ENCODE measurements around the gene DNASE1L3. TPM values are rescaled to one million over a fixed set of nuclear protein-coding genes. Genes with fewer than 3 reads are reported as not detected.

Gene DNASE1L3
- total and polyA plus RNA-seq, 2 experiments from 2014 or later: 0.97 to 0.99 TPM

- 37% methylated on average over 8 of the region's 8 CpGs for WGBS (ENCODE audit: low lambda C conversion rate, missing lambda C conversion rate)
- no peaks in the 10 kb centered on the region for H3K27me3 ChIP-seq
- TF ChIP-seq EZH2 (IDR thresholded peaks at IDR 0.05; ENCODE audit: borderline replicate concordance): no peak
- TF ChIP-seq EZH2phosphoT487 (IDR thresholded peaks at IDR 0.05; ENCODE audit: low read depth, severe bottlenecking, unreplicated experiment): no peak
- no peak for TF ChIP-seq CTCF (IDR thresholded peaks at IDR 0.05; ENCODE audit: poor library complexity)
- peak overlapping the region; percentile 44 for H3K4me2 ChIP-seq
- H3K36me3 ChIP-seq (replicated peaks; ENCODE audit: insufficient read depth, low read depth): no peaks in the 10 kb centered on the region
- no peaks in the 10 kb centered on the region for H3K9me3 ChIP-seq (ENCODE audit: low read depth)
- no peaks in the 10 kb centered on the region for H3K9me2 ChIP-seq (replicated peaks; ENCODE audit: insufficient read depth)
- peak overlapping the region; percentile 73 for H3K27ac ChIP-seq
- H3K79me2 ChIP-seq: no peaks in the 10 kb centered on the region
- H3K4me1 ChIP-seq (ENCODE audit: insufficient read depth): peaks cover 5% of the 10 kb centered on the region
- H2AFZ ChIP-seq: no peak overlapping the region
- H4K20me1 ChIP-seq (ENCODE audit: insufficient read depth, poor library complexity, severe bottlenecking): no peaks in the 10 kb centered on the region
- no peak overlapping the region for H3K4me3 ChIP-seq
- DNase-seq (ENCODE audit: low spot score): peak; percentile 37
Observed at GRCh38 chr3:58222161-58222724, 11.5 kb upstream of the DNASE1L3 start.

GRCh38 chr3:58218904-58219303, 8.1 kb upstream of the DNASE1L3 start:
- H3K9me2 ChIP-seq (replicated peaks; ENCODE audit: insufficient read depth): no peaks in the 10 kb centered on the region
- H4K20me1 ChIP-seq (ENCODE audit: insufficient read depth, poor library complexity, severe bottlenecking): no peaks in the 10 kb centered on the region
- no peak overlapping the region for H3K4me3 ChIP-seq
- DNase-seq (ENCODE audit: low spot score): no peak
- peaks cover 5% of the 10 kb centered on the region for H3K4me1 ChIP-seq (ENCODE audit: insufficient read depth)
- TF ChIP-seq CTCF (IDR thresholded peaks at IDR 0.05; ENCODE audit: poor library complexity) (no peak), EZH2phosphoT487 (IDR thresholded peaks at IDR 0.05; ENCODE audit: low read depth, severe bottlenecking, unreplicated experiment) (no peak), EZH2 (IDR thresholded peaks at IDR 0.05; ENCODE audit: borderline replicate concordance) (no peak)
- no peaks in the 10 kb centered on the region for H3K79me2 ChIP-seq
- no peak overlapping the region for H3K4me2 ChIP-seq
- 96% methylated on average over 1 of the region's 1 CpG for whole genome bisulfite sequencing (ENCODE audit: low lambda C conversion rate, missing lambda C conversion rate)
- no peak overlapping the region for H2AFZ ChIP-seq
- H3K27me3 ChIP-seq: no peaks in the 10 kb centered on the region
- H3K9me3 ChIP-seq (ENCODE audit: low read depth): no peaks in the 10 kb centered on the region
- no peaks in the 10 kb centered on the region for H3K36me3 ChIP-seq (replicated peaks; ENCODE audit: insufficient read depth, low read depth)
- H3K27ac ChIP-seq: no peak overlapping the region

GRCh38 chr3:58217209-58217811, 6.5 kb upstream of the DNASE1L3 start:
- no peak overlapping the region for H3K4me3 ChIP-seq
- peaks cover 5% of the 10 kb centered on the region for H3K4me1 ChIP-seq (ENCODE audit: insufficient read depth)
- no peaks in the 10 kb centered on the region for H3K79me2 ChIP-seq
- no peaks in the 10 kb centered on the region for H4K20me1 ChIP-seq (ENCODE audit: insufficient read depth, poor library complexity, severe bottlenecking)
- no peak overlapping the region for H2AFZ ChIP-seq
- no peaks in the 10 kb centered on the region for H3K9me3 ChIP-seq (ENCODE audit: low read depth)
- DNase-seq (ENCODE audit: low spot score): peak; percentile 75
- 25% methylated on average over 15 of the region's 15 CpGs for WGBS (ENCODE audit: low lambda C conversion rate, missing lambda C conversion rate)
- H3K27ac ChIP-seq: no peak overlapping the region
- no peaks in the 10 kb centered on the region for H3K27me3 ChIP-seq
- TF ChIP-seq EZH2phosphoT487 (IDR thresholded peaks at IDR 0.05; ENCODE audit: low read depth, severe bottlenecking, unreplicated experiment): no peak
- TF ChIP-seq EZH2 (IDR thresholded peaks at IDR 0.05; ENCODE audit: borderline replicate concordance): no peak
- peak; percentile 60 for TF ChIP-seq CTCF (IDR thresholded peaks at IDR 0.05; ENCODE audit: poor library complexity)
- no peaks in the 10 kb centered on the region for H3K36me3 ChIP-seq (replicated peaks; ENCODE audit: insufficient read depth, low read depth)
- H3K9me2 ChIP-seq (replicated peaks; ENCODE audit: insufficient read depth): no peaks in the 10 kb centered on the region
- peak overlapping the region; percentile 62 for H3K4me2 ChIP-seq
